HG02943 (cell line): ENCODE data around the gene DPP10.

Experiments
- ATAC-seq: cut with Tn5 transposase; IDR thresholded peaks from one replicate; pipeline ENCODE4 v1.9.1; 2021; ENCODE audit warnings: mild to moderate bottlenecking, low read depth, moderate library complexity; ENCODE audit not compliant: unreplicated experiment

The DPP10 gene

GRCh38 chr2:115603285-115603684 lies 1160.8 kb downstream of the DPP10 start:
- no peak for ATAC-seq

- ATAC-seq: no peak
Observed at GRCh38 chr2:115606350-115606749, 1163.9 kb downstream of the DPP10 start.

- no peak for ATAC-seq
Observed at GRCh38 chr2:115609978-115610377, 1167.5 kb downstream of the DPP10 start.

- no peak for ATAC-seq
Observed at GRCh38 chr2:115610888-115611287, 1168.4 kb downstream of the DPP10 start.

- ATAC-seq: no peak
Observed at GRCh38 chr2:115624332-115624731, 1181.9 kb downstream of the DPP10 start.

GRCh38 chr2:115634578-115634977 lies 1192.1 kb downstream of the DPP10 start:
- no peak for ATAC-seq

GRCh38 chr2:115635430-115635829 lies 1193.0 kb downstream of the DPP10 start:
- ATAC-seq: no peak

- ATAC-seq: no peak
Observed at GRCh38 chr2:115649731-115650130, 1207.3 kb downstream of the DPP10 start.

- ATAC-seq: no peak
Observed at GRCh38 chr2:115650827-115651226, 1208.4 kb downstream of the DPP10 start.

GRCh38 chr2:115652652-115653051 lies 1210.2 kb downstream of the DPP10 start:
- no peak for ATAC-seq

GRCh38 chr2:115654362-115654761 lies 1211.9 kb downstream of the DPP10 start:
- ATAC-seq: no peak

- ATAC-seq: no peak
Observed at GRCh38 chr2:115678129-115678528, 1235.7 kb downstream of the DPP10 start.

GRCh38 chr2:115684345-115684744 lies 1241.9 kb downstream of the DPP10 start:
- no peak for ATAC-seq

GRCh38 chr2:115691409-115691808 lies 1249.0 kb downstream of the DPP10 start:
- no peak for ATAC-seq

GRCh38 chr2:115694651-115695050 lies 1252.2 kb downstream of the DPP10 start:
- ATAC-seq: no peak

GRCh38 chr2:115733190-115733775 lies 1290.8 kb downstream of the DPP10 start:
- ATAC-seq: no peak

GRCh38 chr2:115738111-115738510 lies 1295.7 kb downstream of the DPP10 start:
- no peak for ATAC-seq

GRCh38 chr2:115739574-115739973 lies 1297.1 kb downstream of the DPP10 start:
- ATAC-seq: no peak

- no peak for ATAC-seq
Observed at GRCh38 chr2:115746151-115746550, 1303.7 kb downstream of the DPP10 start.

GRCh38 chr2:115757286-115757685 lies 1314.8 kb downstream of the DPP10 start:
- ATAC-seq: no peak

GRCh38 chr2:115763601-115764000 lies 1321.2 kb downstream of the DPP10 start:
- no peak for ATAC-seq

GRCh38 chr2:115771516-115771915 lies 1329.1 kb downstream of the DPP10 start:
- ATAC-seq: no peak

- ATAC-seq: no peak
Observed at GRCh38 chr2:115774361-115774760, 1331.9 kb downstream of the DPP10 start.
